ENCODE measurements around the gene PRSS37.

- TF ChIP-seq CBX5 (IDR thresholded peaks at IDR 0.05; ENCODE audit: low read depth, low read length), result no peak
- TF ChIP-seq RAD21 (IDR thresholded peaks at IDR 0.05 in 1 of 2, conservative IDR thresholded peaks at IDR 0.05 in 1 of 2; ENCODE audit: low read depth in 2 of 2, low read length in 2 of 2), result no peak
- no peak for TF ChIP-seq PHF8 (conservative IDR thresholded peaks at IDR 0.05; ENCODE audit: low read depth, low read length)
- no peak for TF ChIP-seq GABPA (IDR thresholded peaks at IDR 0.05; ENCODE audit: borderline replicate concordance, insufficient read depth, low read length)
- TF ChIP-seq, protein P1, sequence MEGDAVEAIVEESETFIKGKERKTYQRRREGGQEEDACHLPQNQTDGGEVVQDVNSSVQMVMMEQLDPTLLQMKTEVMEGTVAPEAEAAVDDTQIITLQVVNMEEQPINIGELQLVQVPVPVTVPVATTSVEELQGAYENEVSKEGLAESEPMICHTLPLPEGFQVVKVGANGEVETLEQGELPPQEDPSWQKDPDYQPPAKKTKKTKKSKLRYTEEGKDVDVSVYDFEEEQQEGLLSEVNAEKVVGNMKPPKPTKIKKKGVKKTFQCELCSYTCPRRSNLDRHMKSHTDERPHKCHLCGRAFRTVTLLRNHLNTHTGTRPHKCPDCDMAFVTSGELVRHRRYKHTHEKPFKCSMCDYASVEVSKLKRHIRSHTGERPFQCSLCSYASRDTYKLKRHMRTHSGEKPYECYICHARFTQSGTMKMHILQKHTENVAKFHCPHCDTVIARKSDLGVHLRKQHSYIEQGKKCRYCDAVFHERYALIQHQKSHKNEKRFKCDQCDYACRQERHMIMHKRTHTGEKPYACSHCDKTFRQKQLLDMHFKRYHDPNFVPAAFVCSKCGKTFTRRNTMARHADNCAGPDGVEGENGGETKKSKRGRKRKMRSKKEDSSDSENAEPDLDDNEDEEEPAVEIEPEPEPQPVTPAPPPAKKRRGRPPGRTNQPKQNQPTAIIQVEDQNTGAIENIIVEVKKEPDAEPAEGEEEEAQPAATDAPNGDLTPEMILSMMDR (IDR thresholded peaks at IDR 0.05; ENCODE audit: control extremely low read depth in 1 of 3, insufficient read depth in 1 of 3, low read depth in 1 of 3, low read length in 3 of 3), result no peak
- TF ChIP-seq POLR2A (IDR thresholded peaks at IDR 0.05; ENCODE audit: control extremely low read depth in 1 of 2, low read depth in 2 of 2, low read length in 2 of 2), result no peak
- no peak for TF ChIP-seq SUZ12 (IDR thresholded peaks at IDR 0.05; ENCODE audit: low read length)
- no peak for TF ChIP-seq EZH2 (IDR thresholded peaks at IDR 0.05; ENCODE audit: low read depth, low read length, severe bottlenecking)
- no peak for TF ChIP-seq RFX5 (IDR thresholded peaks at IDR 0.05; ENCODE audit: borderline replicate concordance, low read depth, low read length)
- TF ChIP-seq SP4 (IDR thresholded peaks at IDR 0.05; ENCODE audit: low read length), result no peak
Measured at GRCh38 chr7:141872931-141873330, 31.6 kb upstream of the PRSS37 start.
